Naive thymus-derived CD4-positive, alpha-beta T cell (primary cell): ENCODE measurements around the gene THRA. TPM values are rescaled to one million over a fixed set of nuclear protein-coding genes. Genes with fewer than 3 reads are reported as not detected.

Source experiments
- ATAC-seq: fragments of 150-1000 bp; cut with Tn5 transposase; 2 replicates; pipeline ENCODE4 v1.10.0; 2021; ENCODE audit warnings: mild to moderate bottlenecking, moderate library complexity
- CTCF ChIA-PET: fragments of 350-600 bp; sonication (Branson Sonifier 250); formaldehyde crosslinking; loops from one replicate; lab custom pipeline; 2021; ENCODE audit warnings: antibody characterized with exemption; lab: Charles Lee
- POLR2A ChIA-PET: fragments of 350-600 bp; sonication (Branson Sonifier 250); formaldehyde crosslinking; loops from one replicate; lab custom pipeline; 2021; ENCODE audit warnings: antibody characterized with exemption, inconsistent platforms; lab: Charles Lee
- DNase-seq, 9 donors: peaks; one replicate each; pipeline versions ENCODE4 v3.0.0 to v3.0.0-alpha.2; 2020 to 2022; ENCODE audit warnings: mixed read lengths in 1 of 9
- H3K27ac ChIP-seq: one replicate; pipeline ENCODE4 v1.7.0; 2013; ENCODE audit warnings: mild to moderate bottlenecking, low read depth, low read length, moderate library complexity
- H3K27me3 ChIP-seq, 2 donors: one replicate each; pipeline ENCODE4 v1.7.0; 2013; ENCODE audit warnings: low read length in 2 of 2, mild to moderate bottlenecking in 2 of 2, moderate library complexity in 2 of 2; ENCODE audit not compliant: control insufficient read depth in 2 of 2, insufficient read depth in 2 of 2
- H3K36me3 ChIP-seq, 3 experiments: 1 replicate in 2 of 3; 2 replicates in 1 of 3; pipeline ENCODE4 v1.7.0; 2013; ENCODE audit warnings: low read length in 3 of 3, mild to moderate bottlenecking in 3 of 3, moderate library complexity in 1 of 3; ENCODE audit not compliant: insufficient read depth in 3 of 3, control insufficient read depth in 2 of 3
- H3K4me1 ChIP-seq, 2 donors: one replicate each; pipeline ENCODE4 v1.7.0; 2013; ENCODE audit warnings: low read length in 2 of 2, mild to moderate bottlenecking in 2 of 2, moderate library complexity in 1 of 2; ENCODE audit not compliant: control insufficient read depth in 2 of 2, insufficient read depth in 2 of 2
- H3K4me3 ChIP-seq: 2 replicates; pipeline ENCODE4 v1.7.0; 2013; ENCODE audit warnings: mild to moderate bottlenecking, low read length
- H3K9me3 ChIP-seq, 3 experiments: 1 replicate in 2 of 3; 2 replicates in 1 of 3; pipeline ENCODE4 v1.7.0; 2013; ENCODE audit warnings: low read length in 3 of 3; ENCODE audit not compliant: control insufficient read depth in 2 of 3
- H3K27ac Mint-ChIP-seq, 9 donors: one replicate each; pipeline ENCODE4 v1.8.0; 2020 to 2022; ENCODE audit warnings: mixed read lengths in 9 of 9, mild to moderate bottlenecking in 8 of 9, moderate library complexity in 5 of 9, inconsistent platforms in 2 of 9
- H3K27me3 Mint-ChIP-seq, 5 donors: one replicate each; pipeline ENCODE4 v1.8.0; 2021 to 2022; ENCODE audit warnings: mixed read lengths in 5 of 5, mild to moderate bottlenecking in 1 of 5
- H3K36me3 Mint-ChIP-seq, 5 donors: one replicate each; pipeline ENCODE4 v1.8.0; 2020 to 2022; ENCODE audit warnings: mixed read lengths in 5 of 5, mild to moderate bottlenecking in 3 of 5, inconsistent platforms in 1 of 5
- H3K4me1 Mint-ChIP-seq, 7 donors: one replicate each; pipeline ENCODE4 v1.8.0; 2020 to 2022; ENCODE audit warnings: mixed read lengths in 7 of 7, mild to moderate bottlenecking in 3 of 7, inconsistent platforms in 1 of 7
- H3K4me3 Mint-ChIP-seq, 10 donors: one replicate each; pipeline ENCODE4 v1.8.0; 2020 to 2022; ENCODE audit warnings: mild to moderate bottlenecking in 10 of 10, mixed read lengths in 10 of 10, moderate library complexity in 6 of 10, inconsistent platforms in 2 of 10
- H3K9me3 Mint-ChIP-seq, 11 donors: one replicate each; pipeline ENCODE4 v1.8.0; 2020 to 2022; ENCODE audit warnings: mixed read lengths in 11 of 11, mild to moderate bottlenecking in 4 of 11, inconsistent platforms in 1 of 11, moderate library complexity in 1 of 11
- intact Hi-C, 2 donors: fragments of 100-400 bp; cut with micrococcal nuclease; formaldehyde crosslinking; loops; one replicate each; pipeline ENCODE4 v1.15.1; 2023
- polyA plus RNA-seq, 2 donors: library from polyadenylated mRNA; unstranded; fragments of 300-500 nt; fragmentation: Illumina TruSeq; gene quantifications; one replicate each; pipeline ENCODE4 v1.2.3, GENCODE V29; 2021
- total RNA-seq, 6 experiments: library from RNA in 5 of 6; stranded (reverse) in 5 of 6; gene quantifications; 1 replicate in 5 of 6; 2 replicates in 1 of 6; pipeline ENCODE4 v1.2.3 and lab custom pipeline; 2021 to 2026

The THRA gene
- total and polyA plus RNA-seq, 7 experiments from 2014 or later: 3.2 to 55.9 (median 33.5) TPM

GRCh38 chr17:40065769-40066510 is 3.2 kb downstream of the THRA start:
- H3K9me3 Mint-ChIP-seq: no peaks in the 10 kb centered on the region
- no peaks in the 10 kb centered on the region for H3K27me3 ChIP-seq
- peaks cover 55 to 84% (median 69%) of the 10 kb centered on the region in 7 donors for H3K4me1 Mint-ChIP-seq
- peaks cover 0 to 5% (median 0%) of the 10 kb centered on the region in 5 donors for H3K36me3 Mint-ChIP-seq
- H3K27me3 Mint-ChIP-seq: peaks cover 0 to 35% (median 0%) of the 10 kb centered on the region in 5 donors
- H3K9me3 ChIP-seq: no peaks in the 10 kb centered on the region
- peaks cover 0 to 3% (median 0%) of the 10 kb centered on the region in 3 experiments for H3K36me3 ChIP-seq
- peak overlapping the region; percentile 57 for H3K27ac ChIP-seq
- no peak for ATAC-seq
- CTCF ChIA-PET: interaction anchor here (0.6 to 11.1 kb wide), 10 partner anchors 9 to 1386 kb away, joined by 3 to 127 read pairs (median 4); partner anchors contain the start of gene NR1D1
- peak overlapping the region in 8 of 9 donors; percentile 66 to 96 (median 94) for H3K27ac Mint-ChIP-seq
- H3K4me3 Mint-ChIP-seq: peak overlapping the region in 7 of 10 donors; percentile 63 to 97 (median 94)
- no peak overlapping the region for H3K4me3 ChIP-seq
- POLR2A ChIA-PET: interaction anchor here (0.9 to 7.2 kb wide), 13 partner anchors 9 to 102 kb away, joined by 3 to 62 read pairs (median 5); partner anchors contain the start of genes CASC3, MED24 and NR1D1
- no peak for DNase-seq
- intact Hi-C loops: no loop called here
- peaks cover 50 to 64% of the 10 kb centered on the region in 2 donors for H3K4me1 ChIP-seq

GRCh38 chr17:40067710-40068109 is 4.9 kb downstream of the THRA start:
- ChIA-PET POLR2A (interaction anchor here (0.6 to 6.6 kb wide), 6 partner anchors 14 to 868 kb away, joined by 3 to 62 read pairs (median 7); partner anchors contain the start of genes CASC3, MED24 and NR1D1), CTCF (interaction anchor here (1.4 to 11.1 kb wide), 3 partner anchors 7 to 44 kb away, joined by 3 to 127 read pairs (median 106); partner anchors contain the start of gene NR1D1)
- Histone ChIP-seq H3K27me3 (no peaks in the 10 kb centered on the region), H3K4me3 (no peak overlapping the region), H3K9me3 (no peaks in the 10 kb centered on the region), H3K36me3 (peaks cover 0 to 3% (median 0%) of the 10 kb centered on the region in 3 experiments), H3K4me1 (peaks cover 46 to 69% of the 10 kb centered on the region in 2 donors), H3K27ac (peak overlapping the region; percentile 75)
- H3K27me3 Mint-ChIP-seq: peaks cover 0 to 19% (median 0%) of the 10 kb centered on the region in 5 donors
- ATAC-seq: no peak
- peak overlapping the region; percentile 39 to 94 (median 88) for H3K4me3 Mint-ChIP-seq
- peaks cover 0 to 5% (median 0%) of the 10 kb centered on the region in 5 donors for H3K36me3 Mint-ChIP-seq
- intact Hi-C loops: no loop called here
- peak overlapping the region in 8 of 9 donors; percentile 93 to 96 (median 95) for H3K27ac Mint-ChIP-seq
- H3K4me1 Mint-ChIP-seq: peaks cover 47 to 86% (median 67%) of the 10 kb centered on the region in 7 donors
- DNase-seq: no peak
- no peaks in the 10 kb centered on the region for H3K9me3 Mint-ChIP-seq

- POLR2A ChIA-PET: interaction anchor here (0.6 to 3.6 kb wide), 8 partner anchors 25 to 869 kb away, joined by 3 to 25 read pairs (median 6); partner anchors contain the start of genes CASC3 and NR1D1
- CTCF ChIA-PET: interaction anchor here (1.0 to 11.1 kb wide), 5 partner anchors 18 to 117 kb away, joined by 3 to 127 read pairs (median 4); partner anchors contain the start of gene NR1D1
- H3K9me3 Mint-ChIP-seq: no peaks in the 10 kb centered on the region
- no peaks in the 10 kb centered on the region for H3K9me3 ChIP-seq
- H3K4me1 Mint-ChIP-seq: peaks cover 47 to 90% (median 67%) of the 10 kb centered on the region in 7 donors
- H3K27me3 Mint-ChIP-seq: peaks cover 0 to 19% (median 0%) of the 10 kb centered on the region in 5 donors
- intact Hi-C loops: no loop called here
- H3K4me3 Mint-ChIP-seq: peak overlapping the region; percentile 85 to 94 (median 90)
- DNase-seq (no peak), ATAC-seq (no peak)
- peak overlapping the region; percentile 75 for H3K27ac ChIP-seq
- H3K36me3 ChIP-seq: peaks cover 0 to under 1% (median 0%) of the 10 kb centered on the region in 3 experiments
- peak overlapping the region; percentile 45 for H3K4me3 ChIP-seq
- H3K4me1 ChIP-seq: peaks cover 46 to 69% of the 10 kb centered on the region in 2 donors
- H3K27ac Mint-ChIP-seq: peak overlapping the region; percentile 83 to 96 (median 95)
- H3K27me3 ChIP-seq: no peaks in the 10 kb centered on the region
- peaks cover 0 to 5% (median 0%) of the 10 kb centered on the region in 5 donors for H3K36me3 Mint-ChIP-seq
Measured at GRCh38 chr17:40068129-40068581, 5.4 kb downstream of the THRA start.

- no peaks in the 10 kb centered on the region for H3K9me3 ChIP-seq
- Mint-ChIP-seq H3K27ac (peak overlapping the region; percentile 83 to 96 (median 95)), H3K4me3 (peak overlapping the region; percentile 85 to 94 (median 90)), H3K4me1 (peaks cover 45 to 93% (median 68%) of the 10 kb centered on the region in 7 donors), H3K27me3 (peaks cover 0 to 18% (median 0%) of the 10 kb centered on the region in 5 donors), H3K36me3 (peaks cover 0 to 5% (median 0%) of the 10 kb centered on the region in 5 donors), H3K9me3 (no peaks in the 10 kb centered on the region)
- peak overlapping the region; percentile 45 for H3K4me3 ChIP-seq
- ATAC-seq: no peak
- H3K4me1 ChIP-seq: peaks cover 46 to 70% of the 10 kb centered on the region in 2 donors
- no peaks in the 10 kb centered on the region for H3K27me3 ChIP-seq
- H3K27ac ChIP-seq: peak overlapping the region; percentile 75
- no peaks in the 10 kb centered on the region for H3K36me3 ChIP-seq
- ChIA-PET POLR2A (interaction anchor here (0.6 to 3.6 kb wide), 7 partner anchors 25 to 72 kb away, joined by 3 to 25 read pairs (median 7); partner anchors contain the start of genes CASC3 and NR1D1), CTCF (interaction anchor here (1.0 to 11.1 kb wide), 6 partner anchors 18 to 117 kb away, joined by 3 to 127 read pairs (median 5); partner anchors contain the start of gene NR1D1)
- intact Hi-C loops: no loop called here
- no peak for DNase-seq
Measured at GRCh38 chr17:40068584-40068916, 5.8 kb downstream of the THRA start.

- peaks cover 42 to 71% of the 10 kb centered on the region in 2 donors for H3K4me1 ChIP-seq
- no peaks in the 10 kb centered on the region for H3K27me3 ChIP-seq
- ATAC-seq: peak; percentile 79
- ChIA-PET POLR2A (interaction anchor here (0.6 to 3.6 kb wide), 12 partner anchors 8 to 71 kb away, joined by 3 to 25 read pairs (median 6); partner anchors contain the start of genes CASC3 and NR1D1), CTCF (interaction anchor here (0.5 to 11.1 kb wide), 11 partner anchors 11 to 116 kb away, joined by 3 to 127 read pairs (median 3); partner anchors contain the start of gene NR1D1)
- no peaks in the 10 kb centered on the region for H3K36me3 ChIP-seq
- Mint-ChIP-seq H3K4me1 (peaks cover 40 to 93% (median 69%) of the 10 kb centered on the region in 7 donors), H3K27me3 (peaks cover 0 to 12% (median 0%) of the 10 kb centered on the region in 5 donors), H3K4me3 (peak overlapping the region; percentile 85 to 94 (median 90)), H3K36me3 (peaks cover 0 to 4% (median 0%) of the 10 kb centered on the region in 5 donors), H3K27ac (peak overlapping the region; percentile 83 to 96 (median 95)), H3K9me3 (no peaks in the 10 kb centered on the region)
- intact Hi-C loops: loop anchor here (1.0 kb wide), 2 partner anchors 27 to 42 kb away; no protein-coding TSS in a partner anchor
- H3K9me3 ChIP-seq: no peaks in the 10 kb centered on the region
- peak overlapping the region; percentile 75 for H3K27ac ChIP-seq
- DNase-seq: peak; percentile 60 to 84 (median 75)
- peak overlapping the region; percentile 45 for H3K4me3 ChIP-seq
Measured at GRCh38 chr17:40068917-40069750, 6.4 kb downstream of the THRA start.
